Stimulated activated CD8-positive, alpha-beta memory T cell treated with anti-CD3 and anti-CD28 coated beads, Interleukin-15, amount 100 ng/mL, for 24 hours (primary cell): ENCODE results near the gene MPST.

Source experiments
- DNase-seq: peaks from one replicate; pipeline ENCODE4 v3.0.0-alpha.2; 2020; ENCODE audit warnings: low read depth

MPST gene

DNA sequence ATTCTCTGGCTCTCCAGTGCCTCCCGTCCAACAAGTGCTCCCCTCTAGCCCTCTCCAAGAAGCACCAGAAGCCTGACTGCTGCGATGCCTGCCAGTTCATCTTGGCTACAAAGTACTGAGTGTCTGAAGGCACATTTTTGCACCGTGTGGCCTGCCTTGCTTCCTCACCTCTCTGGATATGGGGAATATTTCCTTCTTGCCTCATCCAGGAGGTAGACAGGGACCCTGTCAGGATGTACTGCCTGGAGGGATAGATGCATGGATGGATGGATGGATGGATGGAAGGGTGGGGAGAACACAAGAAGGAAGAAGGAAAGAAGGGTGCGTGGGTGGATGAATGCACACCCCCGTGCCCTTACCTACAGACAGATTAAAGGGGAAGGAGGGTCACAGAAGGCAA lies 59.6 kb downstream of the MPST start:
- DNase-seq, result no peak
